IMR-90 (cell line): Measurements from ENCODE around the gene URM1. TPM values are rescaled to one million over a fixed set of nuclear protein-coding genes. Genes with fewer than 3 reads are reported as not detected.
A peak's percentile ranks its signal among the peaks of the same experiment; 100 is the strongest.

Experiments
- ATAC-seq: fragments of 200-7000 bp; cut with Tn5 transposase; 2 replicates; pipeline ENCODE4 v1.9.1; 2020; ENCODE audit warnings: low read depth, mild to moderate bottlenecking, moderate library complexity
- BruUV-seq: library from RNA; stranded (reverse); fragments of 400-500 nt; replicated peaks from 2 replicates; lab custom pipeline; 2021; lab: Mats Ljungman, UMichigan
- CTCF ChIA-PET: fragments of 300-600 bp; formaldehyde crosslinking; extraction: SDS; loops from one replicate; lab custom pipeline; 2021; ENCODE audit warnings: antibody characterized with exemption; lab: Yijun Ruan, JAX
- POLR2A ChIA-PET: fragments of 300-600 bp; sonication (Branson Sonifier 250); formaldehyde crosslinking; loops from one replicate; lab custom pipeline; 2022; ENCODE audit warnings: antibody characterized with exemption; ENCODE audit not compliant: unreplicated experiment; lab: Charles Lee
- DNase-seq: peaks from one replicate; pipeline ENCODE4 v3.0.0; 2013
- H2AFZ ChIP-seq: replicated peaks from 2 replicates; pipeline ENCODE3; 2013; ENCODE audit warnings: low read length, mild to moderate bottlenecking; ENCODE audit not compliant: poor library complexity
- H2AK5ac ChIP-seq: 2 replicates; pipeline ENCODE4 v1.6.1; 2013; ENCODE audit warnings: low read depth, low read length, inconsistent platforms
- H2AK9ac ChIP-seq: replicated peaks from 2 replicates; pipeline ENCODE3; 2013; ENCODE audit warnings: mild to moderate bottlenecking, low read depth, low read length, moderate library complexity; ENCODE audit not compliant: poor library complexity
- H2BK120ac ChIP-seq: 2 replicates; pipeline ENCODE4 v1.6.1; 2013; ENCODE audit warnings: low read depth, low read length, inconsistent platforms
- H2BK15ac ChIP-seq: 3 replicates; pipeline ENCODE4 v1.6.1; 2013; ENCODE audit warnings: low read depth, low read length, inconsistent platforms
- H2BK20ac ChIP-seq: 2 replicates; pipeline ENCODE4 v1.6.1; 2013; ENCODE audit warnings: low read depth, mild to moderate bottlenecking, inconsistent platforms, low read length, moderate library complexity
- H2BK5ac ChIP-seq: 2 replicates; pipeline ENCODE4 v1.6.1; 2013; ENCODE audit warnings: mild to moderate bottlenecking, low read depth, low read length, inconsistent platforms; ENCODE audit not compliant: poor library complexity, severe bottlenecking
- H3K14ac ChIP-seq: replicated peaks from 2 replicates; pipeline ENCODE4 v1.6.1; 2013; ENCODE audit warnings: low read depth, low read length, inconsistent platforms
- H3K18ac ChIP-seq: 2 replicates; pipeline ENCODE4 v1.6.1; 2013; ENCODE audit warnings: low read depth, low read length, control low read depth
- H3K23ac ChIP-seq: 2 replicates; pipeline ENCODE4 v1.6.1; 2013; ENCODE audit warnings: low read depth, low read length, inconsistent platforms
- H3K27ac ChIP-seq: 2 replicates; pipeline ENCODE4 v1.5.1; 2013; ENCODE audit warnings: mild to moderate bottlenecking, control low read depth, low read length; ENCODE audit not compliant: insufficient read depth
- H3K27me3 ChIP-seq: 2 replicates; pipeline ENCODE4 v1.6.1; 2013; ENCODE audit warnings: low read length; ENCODE audit not compliant: control insufficient read depth, insufficient read depth
- H3K36me3 ChIP-seq: 2 replicates; pipeline ENCODE4 v1.6.1; 2013; ENCODE audit warnings: low read length, mixed read lengths; ENCODE audit not compliant: control insufficient read depth, insufficient read depth
- H3K4ac ChIP-seq: 2 replicates; pipeline ENCODE4 v1.6.1; 2013; ENCODE audit warnings: low read depth, low read length, inconsistent platforms
- H3K4me1 ChIP-seq: 2 replicates; pipeline ENCODE4 v1.6.1; 2013; ENCODE audit warnings: low read length, mixed read lengths; ENCODE audit not compliant: control insufficient read depth, insufficient read depth
- H3K4me2 ChIP-seq: 2 replicates; pipeline ENCODE4 v1.6.1; 2013; ENCODE audit warnings: low read depth, mild to moderate bottlenecking, control low read depth, low read length, moderate library complexity
- H3K4me3 ChIP-seq: 2 replicates; pipeline ENCODE4 v1.5.1; 2013; ENCODE audit warnings: low read depth, mild to moderate bottlenecking, control low read depth, low read length, moderate library complexity; ENCODE audit not compliant: insufficient read depth
- H3K56ac ChIP-seq: 2 replicates; pipeline ENCODE4 v1.6.1; 2013; ENCODE audit warnings: low read length, inconsistent platforms; ENCODE audit not compliant: insufficient read depth; ENCODE audit errors: extremely low read depth
- H3K79me1 ChIP-seq, 2 experiments: 2 replicates each; pipeline ENCODE4 v1.6.1; 2013; ENCODE audit warnings: low read length in 2 of 2, inconsistent platforms in 1 of 2, low read depth in 1 of 2
- H3K9ac ChIP-seq: 2 replicates; pipeline ENCODE4 v1.6.1; 2013; ENCODE audit warnings: low read depth, low read length, control low read depth
- H3K9me1 ChIP-seq: 2 replicates; pipeline ENCODE4 v1.6.1; 2013; ENCODE audit warnings: low read length, inconsistent platforms; ENCODE audit not compliant: insufficient read depth
- H3K9me3 ChIP-seq: 2 replicates; pipeline ENCODE4 v1.6.1; 2013; ENCODE audit warnings: low read length; ENCODE audit not compliant: control insufficient read depth, insufficient read depth
- H4K20me1 ChIP-seq: 2 replicates; pipeline ENCODE4 v1.6.1; 2013; ENCODE audit warnings: low read length, inconsistent platforms; ENCODE audit not compliant: insufficient read depth
- H4K5ac ChIP-seq: 2 replicates; pipeline ENCODE4 v1.6.1; 2013; ENCODE audit warnings: mild to moderate bottlenecking, low read depth, low read length, control low read depth
- H4K8ac ChIP-seq, 2 experiments: 2 replicates each; pipeline ENCODE4 v1.6.1; 2013; ENCODE audit warnings: low read depth in 2 of 2, low read length in 2 of 2, control low read depth in 1 of 2, inconsistent platforms in 1 of 2
- H4K91ac ChIP-seq: 2 replicates; pipeline ENCODE4 v1.6.1; 2013; ENCODE audit warnings: low read depth, low read length, inconsistent platforms; ENCODE audit not compliant: insufficient read depth
- BHLHE40 ChIP-seq: fragments of 150-350 bp; IDR thresholded peaks from 2 replicates; pipeline ENCODE4 v1.6.1; 2016; ENCODE audit warnings: mild to moderate bottlenecking, low read depth, low read length
- CEBPB ChIP-seq: IDR thresholded peaks from 2 replicates; pipeline ENCODE4 v1.6.1; 2012; ENCODE audit warnings: low read depth, low read length, improper control_type of control experiment
- CHD1 ChIP-seq: IDR thresholded peaks from 2 replicates; pipeline ENCODE4 v1.6.1; 2012; ENCODE audit warnings: low read depth, low read length, improper control_type of control experiment
- FOS ChIP-seq: fragments of 150-350 bp; IDR thresholded peaks from 2 replicates; pipeline ENCODE4 v1.6.1; 2016; ENCODE audit warnings: low read depth, low read length
- MXI1 ChIP-seq: IDR thresholded peaks from 2 replicates; pipeline ENCODE4 v1.6.1; 2012; ENCODE audit warnings: low read depth, mild to moderate bottlenecking, low read length, moderate library complexity, borderline replicate concordance
- NFE2L2 ChIP-seq: fragments of 150-350 bp; IDR thresholded peaks from 2 replicates; pipeline ENCODE4 v1.6.1; 2016; ENCODE audit warnings: low read depth, mild to moderate bottlenecking, low read length
- POLR2A ChIP-seq: IDR thresholded peaks from 2 replicates; pipeline ENCODE4 v1.6.1; 2012; ENCODE audit warnings: mild to moderate bottlenecking, low read depth, low read length
- RCOR1 ChIP-seq: IDR thresholded peaks from 2 replicates; pipeline ENCODE4 v1.6.1; 2012; ENCODE audit warnings: mild to moderate bottlenecking, low read length, improper control_type of control experiment; ENCODE audit not compliant: insufficient replicate concordance
- RFX5 ChIP-seq: IDR thresholded peaks from 2 replicates; pipeline ENCODE4 v1.8.0; 2012; ENCODE audit warnings: low read depth, mild to moderate bottlenecking, low read length, moderate library complexity
- SMC3 ChIP-seq: fragments of 150-350 bp; IDR thresholded peaks from 2 replicates; pipeline ENCODE4 v1.6.1; 2016; ENCODE audit warnings: low read depth, mild to moderate bottlenecking, antibody characterized with exemption, low read length, moderate library complexity
- WGBS, 2 experiments: methylation state at CpG; one replicate each; pipeline versions ENCODE4 v1.1.5 to v1.1.7; 2013; ENCODE audit warnings: missing lambda C conversion rate in 2 of 2; ENCODE audit not compliant: insufficient read length in 1 of 2; ENCODE audit errors: extremely low coverage in 2 of 2; 5-methylcytosine and 5-hydroxymethylcytosine counted together
- dilution Hi-C: fragments of 300-500 bp; cut with HindIII; formaldehyde crosslinking; loops from one replicate; pipeline ENCODE4 v1.14.3; 2018; ENCODE audit warnings: low sequenced_read_pairs; ENCODE audit not compliant: unreplicated experiment
- in situ Hi-C: fragments of 300-500 bp; cut with MboI; formaldehyde crosslinking; loops from 3 replicates; pipeline ENCODE4 v1.14.3; 2019; ENCODE audit warnings: low sequenced_read_pairs, inconsistent platforms, mixed read lengths
- intact Hi-C: fragments of 100-400 bp; cut with micrococcal nuclease; formaldehyde crosslinking; loops from 2 replicates; pipeline ENCODE4 v1.10.0; 2022
- polyA plus RNA-seq, 3 experiments: library from polyadenylated mRNA; depleted of rRNA; stranded (reverse); fragments of >200 nt; gene quantifications; 2 replicates each; pipeline ENCODE4 v1.2.3, GENCODE V29; 2012; ENCODE audit warnings: low replicate concordance in 1 of 3
- total RNA-seq: library from RNA; depleted of rRNA; stranded (reverse); fragments of >200 nt; gene quantifications from 2 replicates; pipeline ENCODE4 v1.2.3, GENCODE V29; 2012
- TF ChIP-seq, protein P1 (sequence below): fragments of 150-350 bp; IDR thresholded peaks from 2 replicates; pipeline ENCODE4 v1.6.1; 2016; ENCODE audit warnings: low read depth, mild to moderate bottlenecking, low read length, moderate library complexity, borderline replicate concordance
- TF ChIP-seq, protein P2 (sequence below): fragments of 150-350 bp; IDR thresholded peaks from 2 replicates; pipeline ENCODE4 v1.6.1; 2017; ENCODE audit warnings: mild to moderate bottlenecking, antibody characterized with exemption, low read length, low read depth
- TF ChIP-seq, protein P3 (sequence below): conservative IDR thresholded peaks from 2 replicates; pipeline ENCODE4 v1.5.1; 2012; ENCODE audit warnings: mild to moderate bottlenecking, low read depth, low read length, improper control_type of control experiment

The URM1 gene
- total and polyA plus RNA-seq, 2 of the 4 experiments (the other 2 are of a cell fraction), result 33.2 to 66.9 TPM

DNA sequence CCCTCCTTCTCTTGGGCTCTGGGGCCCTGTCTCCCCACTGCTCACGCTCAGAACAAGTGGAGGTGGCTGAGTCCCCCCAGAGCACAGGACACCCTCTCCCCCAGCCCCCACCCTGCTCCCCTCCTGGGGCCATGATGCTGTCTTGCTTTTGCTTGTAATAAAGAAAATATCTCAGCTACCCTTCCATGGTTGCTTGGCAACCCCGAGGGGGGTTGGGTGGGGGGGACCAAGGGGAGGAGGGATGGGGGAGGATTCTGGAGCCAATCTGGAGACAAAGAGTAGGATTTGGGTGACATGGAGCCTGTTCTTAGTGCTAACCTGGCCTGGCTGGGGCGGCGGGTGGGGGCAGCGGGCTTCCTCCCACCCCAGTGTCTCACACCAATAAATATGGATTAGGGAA is 33.4 kb downstream of the URM1 start:
- CTCF ChIA-PET, result no interaction called here
- no peak for DNase-seq
- no peaks in the 10 kb centered on the region for H3K9me3 ChIP-seq

More for the DNA sequence above, 33.4 kb downstream of the URM1 start:
- H2BK120ac ChIP-seq, result no peak overlapping the region
- intact Hi-C loops (no loop called here), dilution Hi-C loops (no loop called here), in situ Hi-C loops (no loop called here)
- TF ChIP-seq RFX5 (no peak), BHLHE40 (no peak), NFE2L2 (no peak), FOS (no peak), RCOR1 (no peak), CEBPB (no peak), MXI1 (no peak), SMC3 (no peak), CHD1 (no peak), POLR2A (no peak)
- TF ChIP-seq, protein P1, sequence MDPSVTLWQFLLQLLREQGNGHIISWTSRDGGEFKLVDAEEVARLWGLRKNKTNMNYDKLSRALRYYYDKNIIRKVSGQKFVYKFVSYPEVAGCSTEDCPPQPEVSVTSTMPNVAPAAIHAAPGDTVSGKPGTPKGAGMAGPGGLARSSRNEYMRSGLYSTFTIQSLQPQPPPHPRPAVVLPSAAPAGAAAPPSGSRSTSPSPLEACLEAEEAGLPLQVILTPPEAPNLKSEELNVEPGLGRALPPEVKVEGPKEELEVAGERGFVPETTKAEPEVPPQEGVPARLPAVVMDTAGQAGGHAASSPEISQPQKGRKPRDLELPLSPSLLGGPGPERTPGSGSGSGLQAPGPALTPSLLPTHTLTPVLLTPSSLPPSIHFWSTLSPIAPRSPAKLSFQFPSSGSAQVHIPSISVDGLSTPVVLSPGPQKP, result no peak
- TF ChIP-seq, protein P2, sequence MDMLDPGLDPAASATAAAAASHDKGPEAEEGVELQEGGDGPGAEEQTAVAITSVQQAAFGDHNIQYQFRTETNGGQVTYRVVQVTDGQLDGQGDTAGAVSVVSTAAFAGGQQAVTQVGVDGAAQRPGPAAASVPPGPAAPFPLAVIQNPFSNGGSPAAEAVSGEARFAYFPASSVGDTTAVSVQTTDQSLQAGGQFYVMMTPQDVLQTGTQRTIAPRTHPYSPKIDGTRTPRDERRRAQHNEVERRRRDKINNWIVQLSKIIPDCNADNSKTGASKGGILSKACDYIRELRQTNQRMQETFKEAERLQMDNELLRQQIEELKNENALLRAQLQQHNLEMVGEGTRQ, result no peak
- TF ChIP-seq, protein P3, sequence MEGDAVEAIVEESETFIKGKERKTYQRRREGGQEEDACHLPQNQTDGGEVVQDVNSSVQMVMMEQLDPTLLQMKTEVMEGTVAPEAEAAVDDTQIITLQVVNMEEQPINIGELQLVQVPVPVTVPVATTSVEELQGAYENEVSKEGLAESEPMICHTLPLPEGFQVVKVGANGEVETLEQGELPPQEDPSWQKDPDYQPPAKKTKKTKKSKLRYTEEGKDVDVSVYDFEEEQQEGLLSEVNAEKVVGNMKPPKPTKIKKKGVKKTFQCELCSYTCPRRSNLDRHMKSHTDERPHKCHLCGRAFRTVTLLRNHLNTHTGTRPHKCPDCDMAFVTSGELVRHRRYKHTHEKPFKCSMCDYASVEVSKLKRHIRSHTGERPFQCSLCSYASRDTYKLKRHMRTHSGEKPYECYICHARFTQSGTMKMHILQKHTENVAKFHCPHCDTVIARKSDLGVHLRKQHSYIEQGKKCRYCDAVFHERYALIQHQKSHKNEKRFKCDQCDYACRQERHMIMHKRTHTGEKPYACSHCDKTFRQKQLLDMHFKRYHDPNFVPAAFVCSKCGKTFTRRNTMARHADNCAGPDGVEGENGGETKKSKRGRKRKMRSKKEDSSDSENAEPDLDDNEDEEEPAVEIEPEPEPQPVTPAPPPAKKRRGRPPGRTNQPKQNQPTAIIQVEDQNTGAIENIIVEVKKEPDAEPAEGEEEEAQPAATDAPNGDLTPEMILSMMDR, result no peak
- H4K8ac ChIP-seq, result no peak overlapping the region
- no peak overlapping the region for H2BK5ac ChIP-seq
- H2BK20ac ChIP-seq, result no peak overlapping the region
- no peak overlapping the region for H3K4ac ChIP-seq
- H3K36me3 ChIP-seq, result no peaks in the 10 kb centered on the region
- peaks cover 2% of the 10 kb centered on the region; the same call in 1 of the 2 replicates for H3K27me3 ChIP-seq
- no peak overlapping the region for H3K23ac ChIP-seq
- H3K9ac ChIP-seq, result no peak overlapping the region
- H3K4me2 ChIP-seq, result no peak overlapping the region
- H2BK15ac ChIP-seq, result no peak overlapping the region
- POLR2A ChIA-PET, result interaction anchor here (0.8 kb wide), 1 partner anchor 532 kb away, joined by 4 read pairs; no protein-coding TSS in a partner anchor
- no peak overlapping the region for H4K5ac ChIP-seq
- no peak for ATAC-seq
- H3K9me1 ChIP-seq, result peaks cover 4% of the 10 kb centered on the region; the same call in 1 of the 2 replicates
- no peaks in the 10 kb centered on the region for H3K79me1 ChIP-seq
- H3K4me1 ChIP-seq, result peaks cover 6% of the 10 kb centered on the region
- no peak overlapping the region for H4K91ac ChIP-seq
- H2AFZ ChIP-seq, result no peak overlapping the region
- H3K14ac ChIP-seq, result no peak overlapping the region
- no peak overlapping the region for H3K4me3 ChIP-seq
- H2AK5ac ChIP-seq, result peak overlapping the region; percentile 26; the same call in 1 of the 2 replicates
- no peak overlapping the region for H3K18ac ChIP-seq
- H3K27ac ChIP-seq, result no peak overlapping the region
- no peaks in the 10 kb centered on the region for H4K20me1 ChIP-seq
- no CpG with 5 or more reads among the region's 5 CpGs for WGBS, 2 experiments
- no peak overlapping the region for H3K56ac ChIP-seq
- H2AK9ac ChIP-seq, result no peak overlapping the region
- BruUV-seq, result no TSS peak
